ENCODE data around the gene RDH16. TPM values are rescaled to one million over a fixed set of nuclear protein-coding genes. Genes with fewer than 3 reads are reported as not detected.

Gene RDH16
- total RNA-seq, 1 experiment from 2014 or later, result 0.39 TPM

GRCh38 chr12:56935157-56935556 lies 22.3 kb downstream of the RDH16 start:
- Histone ChIP-seq H3K23ac (ENCODE audit: insufficient read length, low read depth, low read length) (no peak overlapping the region), H3K27me3 (ENCODE audit: insufficient read depth, low read length) (no peaks in the 10 kb centered on the region), H3K4ac (ENCODE audit: low read depth, low read length) (no peak overlapping the region), H2BK5ac (ENCODE audit: insufficient read length, low read length) (no peak overlapping the region), H3K9me3 (ENCODE audit: control insufficient read depth, low read depth, low read length) (no peaks in the 10 kb centered on the region), H4K5ac (ENCODE audit: insufficient read length, low read depth, low read length) (no peak overlapping the region), H4K20me1 (ENCODE audit: control insufficient read depth, insufficient read depth, insufficient read length) (no peaks in the 10 kb centered on the region), H4K91ac (ENCODE audit: insufficient read length, low read depth, low read length) (no peak overlapping the region), H2BK15ac (ENCODE audit: low read depth, low read length) (no peak overlapping the region), H3K4me1 (ENCODE audit: insufficient read depth, low read length) (0 out of 2 replicates have a peak, but pooled peaks cover 6% of the 10 kb centered on the region), H2AK5ac (ENCODE audit: insufficient read length, low read length) (no peak overlapping the region), H3K27ac (ENCODE audit: insufficient read length, low read depth, low read length) (no peak overlapping the region), H3K9ac (ENCODE audit: extremely low read depth, insufficient read length, low read length) (no peak overlapping the region), H3K4me2 (ENCODE audit: insufficient read depth, insufficient read length, low read length) (no peak overlapping the region), H3K23me2 (ENCODE audit: insufficient read length, low read depth, low read length, poor library complexity, severe bottlenecking) (no peaks in the 10 kb centered on the region), H4K8ac (replicated peaks; ENCODE audit: insufficient read length, low read depth, low read length) (no peak overlapping the region), H2BK12ac (ENCODE audit: insufficient read length, low read depth, low read length) (no peak overlapping the region), H3K79me2 (ENCODE audit: insufficient read depth, low read length) (no peaks in the 10 kb centered on the region), H3T11ph (ENCODE audit: low read length) (no peak overlapping the region), H3K56ac (ENCODE audit: insufficient read length, low read depth, low read length) (no peak overlapping the region), H3K79me1 (ENCODE audit: insufficient read depth, low read depth, low read length, poor library complexity, severe bottlenecking) (no peaks in the 10 kb centered on the region), H3K18ac (ENCODE audit: insufficient read length, low read depth, low read length) (no peak overlapping the region), H3K14ac (ENCODE audit: insufficient read depth, low read length) (no peak overlapping the region), H2BK120ac (ENCODE audit: low read depth, low read length, poor library complexity, severe bottlenecking) (no peak overlapping the region), H2BK20ac (ENCODE audit: low read depth, low read length, poor library complexity, severe bottlenecking) (no peak overlapping the region), H2AFZ (ENCODE audit: low read length) (no peak overlapping the region)
- no peak for DNase-seq
- no peak overlapping the region for H3K4me3 Mint-ChIP-seq
- H3K4me1 Mint-ChIP-seq, result peaks cover 12 to 17% of the 10 kb centered on the region in 2 experiments
- H3K9me3 Mint-ChIP-seq, result peaks cover 0 to 3% of the 10 kb centered on the region in 2 experiments; a peak in 2 of 5 replicates
- no peaks in the 10 kb centered on the region for H3K36me3 Mint-ChIP-seq (ENCODE audit: insufficient read depth in 1 of 3, low read depth in 3 of 3)
- TF ChIP-seq, protein P1, sequence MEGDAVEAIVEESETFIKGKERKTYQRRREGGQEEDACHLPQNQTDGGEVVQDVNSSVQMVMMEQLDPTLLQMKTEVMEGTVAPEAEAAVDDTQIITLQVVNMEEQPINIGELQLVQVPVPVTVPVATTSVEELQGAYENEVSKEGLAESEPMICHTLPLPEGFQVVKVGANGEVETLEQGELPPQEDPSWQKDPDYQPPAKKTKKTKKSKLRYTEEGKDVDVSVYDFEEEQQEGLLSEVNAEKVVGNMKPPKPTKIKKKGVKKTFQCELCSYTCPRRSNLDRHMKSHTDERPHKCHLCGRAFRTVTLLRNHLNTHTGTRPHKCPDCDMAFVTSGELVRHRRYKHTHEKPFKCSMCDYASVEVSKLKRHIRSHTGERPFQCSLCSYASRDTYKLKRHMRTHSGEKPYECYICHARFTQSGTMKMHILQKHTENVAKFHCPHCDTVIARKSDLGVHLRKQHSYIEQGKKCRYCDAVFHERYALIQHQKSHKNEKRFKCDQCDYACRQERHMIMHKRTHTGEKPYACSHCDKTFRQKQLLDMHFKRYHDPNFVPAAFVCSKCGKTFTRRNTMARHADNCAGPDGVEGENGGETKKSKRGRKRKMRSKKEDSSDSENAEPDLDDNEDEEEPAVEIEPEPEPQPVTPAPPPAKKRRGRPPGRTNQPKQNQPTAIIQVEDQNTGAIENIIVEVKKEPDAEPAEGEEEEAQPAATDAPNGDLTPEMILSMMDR (conservative IDR thresholded peaks at IDR 0.05), result no peak
- peaks cover 12% of the 10 kb centered on the region for H3K27me3 Mint-ChIP-seq (ENCODE audit: low read depth)
- WGBS (ENCODE audit: extremely low coverage, insufficient read length, low lambda C conversion rate), result no CpG with 5 or more reads among the region's 2 CpGs
- no peak overlapping the region for H3K27ac Mint-ChIP-seq
